ENCODE measurements around the gene VWA3B. TPM values are rescaled to one million over a fixed set of nuclear protein-coding genes. Genes with fewer than 3 reads are reported as not detected.
"Not testable (repeated sequence)": the region's sequence is repeated elsewhere in the genome, so short reads cannot be mapped to it uniquely, and the experiment has no call there.

Gene VWA3B
- total RNA-seq, 2 experiments from 2014 or later, result 0.43 TPM; not detected in 1

GRCh38 chr2:98091738-98092137, 4.8 kb downstream of the VWA3B start:
- CTCF ChIA-PET, result no interaction called here
- no peak overlapping the region for H3K27ac Mint-ChIP-seq
- no peak overlapping the region for H3K4me3 Mint-ChIP-seq
- peaks cover 1% of the 10 kb centered on the region for H3K36me3 Mint-ChIP-seq (ENCODE audit: low read depth)
- peaks cover 4% of the 10 kb centered on the region for H3K9me3 Mint-ChIP-seq
- intact Hi-C loops (cut with micrococcal nuclease), result no loop called here
- DNase-seq, result no peak
- H3K27me3 Mint-ChIP-seq (ENCODE audit: low read depth), result peaks cover 16% of the 10 kb centered on the region
- peaks cover 14% of the 10 kb centered on the region for H3K4me1 Mint-ChIP-seq (ENCODE audit: low read depth)

DNA sequence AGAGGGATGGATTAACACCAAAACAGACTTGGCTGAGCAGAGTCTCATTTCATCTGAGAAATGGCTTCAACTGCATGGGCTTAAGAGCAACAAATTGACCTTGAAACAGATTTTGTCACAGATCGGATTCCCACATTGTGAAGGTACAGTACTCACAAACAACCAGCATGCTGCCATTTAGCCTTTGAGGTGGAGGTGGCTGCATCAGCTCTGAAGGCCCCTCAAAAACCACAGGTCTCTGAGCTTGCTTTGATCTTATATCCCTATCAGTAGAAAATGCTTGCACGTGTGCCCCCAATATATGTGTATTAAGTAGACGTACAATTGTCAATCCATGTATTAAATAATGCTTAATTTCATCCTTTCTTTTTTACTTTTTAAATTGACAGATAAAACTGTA, 6.2 kb downstream of the VWA3B start:
- peaks cover 3% of the 10 kb centered on the region for H3K4me1 Mint-ChIP-seq (ENCODE audit: low read depth)

DNA sequence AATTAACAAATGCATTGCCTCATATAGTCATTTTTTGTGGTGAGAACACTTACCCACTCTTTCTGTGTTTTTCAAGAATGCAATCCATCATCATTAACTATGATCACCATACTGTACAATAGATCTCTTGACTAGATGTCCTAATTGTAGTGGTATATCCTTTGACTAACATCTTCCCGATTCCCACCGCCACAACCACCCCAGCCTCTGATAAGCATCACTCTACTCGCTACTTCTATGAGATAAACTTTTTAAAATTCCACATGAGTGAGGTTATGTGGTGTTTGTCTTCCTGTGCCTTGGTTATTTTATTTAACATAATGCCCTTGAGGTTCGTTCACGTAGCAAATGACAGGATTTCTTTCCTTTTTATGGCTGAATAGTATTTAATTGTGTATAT, 6.6 kb downstream of the VWA3B start:
- no peak for DNase-seq
- no peak overlapping the region for H3K27ac Mint-ChIP-seq
- H3K9me3 Mint-ChIP-seq, result peaks cover 4% of the 10 kb centered on the region
- H3K36me3 Mint-ChIP-seq (ENCODE audit: low read depth), result no peaks in the 10 kb centered on the region
- intact Hi-C loops (cut with micrococcal nuclease), result no loop called here
- CTCF ChIA-PET, result no interaction called here
- H3K4me1 Mint-ChIP-seq (ENCODE audit: low read depth), result no peaks in the 10 kb centered on the region
- no peak overlapping the region for H3K4me3 Mint-ChIP-seq
- peaks cover 5% of the 10 kb centered on the region for H3K27me3 Mint-ChIP-seq (ENCODE audit: low read depth)

More for the DNA sequence above, 6.2 kb downstream of the VWA3B start:
- Mint-ChIP-seq H3K36me3 (ENCODE audit: low read depth) (no peaks in the 10 kb centered on the region), H3K27ac (no peak overlapping the region), H3K9me3 (peaks cover 4% of the 10 kb centered on the region), H3K4me3 (no peak overlapping the region), H3K27me3 (ENCODE audit: low read depth) (peaks cover 9% of the 10 kb centered on the region)
- no peak for DNase-seq
- CTCF ChIA-PET, result no interaction called here
- intact Hi-C loops (cut with micrococcal nuclease), result no loop called here

GRCh38 chr2:98099939-98100743, 13.2 kb downstream of the VWA3B start:
- Mint-ChIP-seq H3K4me1 (ENCODE audit: low read depth) (no peaks in the 10 kb centered on the region), H3K27me3 (ENCODE audit: low read depth) (peaks cover 11% of the 10 kb centered on the region), H3K4me3 (no peak overlapping the region), H3K36me3 (ENCODE audit: low read depth) (peaks cover 4% of the 10 kb centered on the region), H3K27ac (no peak overlapping the region), H3K9me3 (peaks cover 13% of the 10 kb centered on the region)
- CTCF ChIA-PET, result no interaction called here
- no peak for DNase-seq
- intact Hi-C loops (cut with micrococcal nuclease), result no loop called here

GRCh38 chr2:98102315-98102714, 15.3 kb downstream of the VWA3B start:
- H3K4me1 Mint-ChIP-seq (ENCODE audit: low read depth); CTCF ChIA-PET; H3K27me3 Mint-ChIP-seq (ENCODE audit: low read depth); H3K36me3 Mint-ChIP-seq (ENCODE audit: low read depth); DNase-seq; H3K4me3 Mint-ChIP-seq; H3K27ac Mint-ChIP-seq; intact Hi-C loops (cut with micrococcal nuclease): not testable (repeated sequence)
- H3K9me3 Mint-ChIP-seq, result peaks cover 12% of the 10 kb centered on the region

GRCh38 chr2:98102878-98103277, 15.9 kb downstream of the VWA3B start:
- CTCF ChIA-PET, result no interaction called here
- Mint-ChIP-seq H3K4me3 (no peak overlapping the region), H3K9me3 (peaks cover 12% of the 10 kb centered on the region), H3K4me1 (ENCODE audit: low read depth) (no peaks in the 10 kb centered on the region), H3K36me3 (ENCODE audit: low read depth) (peaks cover 4% of the 10 kb centered on the region), H3K27me3 (ENCODE audit: low read depth) (peaks cover 9% of the 10 kb centered on the region), H3K27ac (no peak overlapping the region)
- intact Hi-C loops (cut with micrococcal nuclease), result no loop called here
- no peak for DNase-seq

DNA sequence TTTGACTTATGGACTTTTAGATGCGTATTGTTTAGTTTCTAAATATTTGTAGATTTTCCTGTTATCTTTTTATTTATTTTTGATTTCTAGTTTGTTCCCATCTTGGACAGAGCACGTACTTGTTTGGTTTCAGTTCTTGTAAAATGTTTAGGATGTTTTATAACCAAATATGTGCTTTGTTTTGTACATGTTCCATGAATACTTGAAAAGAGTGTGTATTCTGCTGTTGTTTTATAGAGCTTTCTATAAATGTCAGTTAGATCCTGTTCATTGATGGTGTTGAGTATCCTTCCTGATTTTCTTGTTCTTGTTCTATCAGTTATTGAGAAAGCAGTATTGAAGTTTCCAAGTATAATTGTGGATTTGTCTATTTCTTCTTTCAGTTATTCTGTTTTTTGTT, 21.1 kb downstream of the VWA3B start:
- Mint-ChIP-seq H3K27ac (no peak overlapping the region), H3K36me3 (ENCODE audit: low read depth) (no peaks in the 10 kb centered on the region), H3K27me3 (ENCODE audit: low read depth) (peaks cover 10% of the 10 kb centered on the region), H3K9me3 (peaks cover 15% of the 10 kb centered on the region), H3K4me3 (no peak overlapping the region), H3K4me1 (ENCODE audit: low read depth) (no peaks in the 10 kb centered on the region)
- no peak for DNase-seq
- CTCF ChIA-PET, result no interaction called here
- intact Hi-C loops (cut with micrococcal nuclease), result no loop called here

DNA sequence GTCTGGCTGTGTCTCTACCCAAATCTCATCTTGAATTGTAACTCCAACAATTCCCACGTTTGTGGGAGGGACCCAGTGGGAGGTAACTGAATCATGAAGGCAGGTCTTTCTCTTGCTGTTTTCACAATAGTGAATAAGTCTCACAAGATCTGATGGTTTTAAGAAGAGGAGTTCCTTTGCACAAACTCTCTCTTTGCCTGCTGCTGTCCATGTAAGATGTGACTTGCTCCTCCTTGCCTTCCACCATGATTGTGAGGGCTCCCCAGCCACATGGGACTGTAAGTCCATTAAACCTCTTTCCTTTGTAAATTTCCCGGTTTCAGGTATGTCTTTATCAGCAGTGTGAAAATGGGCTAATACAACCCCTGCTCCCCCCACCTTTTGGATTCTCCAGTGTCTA, 23.8 kb downstream of the VWA3B start:
- intact Hi-C loops (cut with micrococcal nuclease), result no loop called here
- no peaks in the 10 kb centered on the region for H3K36me3 Mint-ChIP-seq (ENCODE audit: low read depth)
- peaks cover 12% of the 10 kb centered on the region for H3K27me3 Mint-ChIP-seq (ENCODE audit: low read depth)
- no peak overlapping the region for H3K27ac Mint-ChIP-seq
- CTCF ChIA-PET, result no interaction called here
- H3K4me1 Mint-ChIP-seq (ENCODE audit: low read depth), result no peaks in the 10 kb centered on the region
- no peak for DNase-seq
- H3K4me3 Mint-ChIP-seq, result no peak overlapping the region
- H3K9me3 Mint-ChIP-seq, result peaks cover 15% of the 10 kb centered on the region

- Mint-ChIP-seq H3K27me3 (ENCODE audit: low read depth) (peaks cover 12% of the 10 kb centered on the region), H3K9me3 (peaks cover 15% of the 10 kb centered on the region)
Observed at GRCh38 chr2:98114643-98115330, 27.8 kb downstream of the VWA3B start.

GRCh38 chr2:98118161-98118560, 31.2 kb downstream of the VWA3B start:
- DNase-seq, result no peak
- H3K9me3 Mint-ChIP-seq, result peaks cover 5% of the 10 kb centered on the region
- intact Hi-C loops (cut with micrococcal nuclease), result no loop called here
- H3K27me3 Mint-ChIP-seq (ENCODE audit: low read depth), result peaks cover 10% of the 10 kb centered on the region
- H3K27ac Mint-ChIP-seq, result no peak overlapping the region
- CTCF ChIA-PET, result no interaction called here
- no peak overlapping the region for H3K4me3 Mint-ChIP-seq
- H3K36me3 Mint-ChIP-seq (ENCODE audit: low read depth), result no peaks in the 10 kb centered on the region
- peaks cover 1% of the 10 kb centered on the region for H3K4me1 Mint-ChIP-seq (ENCODE audit: low read depth)

More at GRCh38 chr2:98114643-98115330, 27.8 kb downstream of the VWA3B start:
- CTCF ChIA-PET, result no interaction called here
- no peaks in the 10 kb centered on the region for H3K4me1 Mint-ChIP-seq (ENCODE audit: low read depth)
- DNase-seq, result no peak
- no peaks in the 10 kb centered on the region for H3K36me3 Mint-ChIP-seq (ENCODE audit: low read depth)
- H3K27ac Mint-ChIP-seq, result no peak overlapping the region
- intact Hi-C loops (cut with micrococcal nuclease), result no loop called here
- no peak overlapping the region for H3K4me3 Mint-ChIP-seq

GRCh38 chr2:98118852-98119251, 31.9 kb downstream of the VWA3B start:
- no peaks in the 10 kb centered on the region for H3K36me3 Mint-ChIP-seq (ENCODE audit: low read depth)
- peaks cover 2% of the 10 kb centered on the region for H3K4me1 Mint-ChIP-seq (ENCODE audit: low read depth)
- CTCF ChIA-PET, result interaction anchor here (0.5 kb wide), 1 partner anchor 281 kb away, joined by 4 read pairs; no protein-coding TSS in a partner anchor
- peaks cover 8% of the 10 kb centered on the region for H3K27me3 Mint-ChIP-seq (ENCODE audit: low read depth)
- no peak overlapping the region for H3K4me3 Mint-ChIP-seq
- intact Hi-C loops (cut with micrococcal nuclease), result no loop called here
- H3K9me3 Mint-ChIP-seq, result no peaks in the 10 kb centered on the region
- DNase-seq, result no peak
- no peak overlapping the region for H3K27ac Mint-ChIP-seq

GRCh38 chr2:98121149-98121548, 34.2 kb downstream of the VWA3B start:
- no peak overlapping the region for H3K27ac Mint-ChIP-seq
- DNase-seq, result no peak
- H3K4me3 Mint-ChIP-seq, result no peak overlapping the region
- peaks cover 2% of the 10 kb centered on the region for H3K4me1 Mint-ChIP-seq (ENCODE audit: low read depth)
- peaks cover 10% of the 10 kb centered on the region for H3K27me3 Mint-ChIP-seq (ENCODE audit: low read depth)
- CTCF ChIA-PET, result no interaction called here
- H3K9me3 Mint-ChIP-seq, result no peaks in the 10 kb centered on the region
- no peaks in the 10 kb centered on the region for H3K36me3 Mint-ChIP-seq (ENCODE audit: low read depth)
- intact Hi-C loops (cut with micrococcal nuclease), result no loop called here

- H3K36me3 Mint-ChIP-seq (ENCODE audit: low read depth), result no peaks in the 10 kb centered on the region
- DNase-seq, result no peak
- peaks cover 6% of the 10 kb centered on the region for H3K27me3 Mint-ChIP-seq (ENCODE audit: low read depth)
- H3K4me1 Mint-ChIP-seq (ENCODE audit: low read depth), result peaks cover 2% of the 10 kb centered on the region
- H3K4me3 Mint-ChIP-seq, result no peak overlapping the region
- intact Hi-C loops (cut with micrococcal nuclease), result no loop called here
- no peak overlapping the region for H3K27ac Mint-ChIP-seq
- CTCF ChIA-PET, result no interaction called here
- no peaks in the 10 kb centered on the region for H3K9me3 Mint-ChIP-seq
Observed at GRCh38 chr2:98122524-98122923, 35.6 kb downstream of the VWA3B start.

Measured in activated naive CD4-positive, alpha-beta T cell treated with anti-CD3 and anti-CD28 coated beads for 36 hours (primary cell).